ENCODE measurements around the gene TRPM4. TPM values are rescaled to one million over a fixed set of nuclear protein-coding genes. Genes with fewer than 3 reads are reported as not detected.
"Not testable (repeated sequence)": the region's sequence is repeated elsewhere in the genome, so short reads cannot be mapped to it uniquely, and the experiment has no call there.

Gene TRPM4
- total and polyA plus RNA-seq, 4 experiments from 2014 or later, result 0.41 TPM; not detected in 3

GRCh38 chr19:49127225-49127624, 30.4 kb upstream of the TRPM4 start:
- not testable (repeated sequence) for H3K27me3 Mint-ChIP-seq

GRCh38 chr19:49127674-49128544, 29.7 kb upstream of the TRPM4 start:
- peaks cover 0 to 2% (median 0%) of the 10 kb centered on the region in 8 donors for H3K9me3 Mint-ChIP-seq
- ChIA-PET POLR2A (ENCODE audit: partially characterized antibody) (interaction anchor here (1.3 to 4.1 kb wide), 3 partner anchors 8 to 13 kb away, joined by 8 to 38 read pairs (median 9); partner anchors contain the start of genes LIN7B and PPFIA3), CTCF (ENCODE audit: partially characterized antibody) (interaction anchor here (0.6 to 2.7 kb wide), 10 partner anchors 8 to 340 kb away, joined by 3 to 8 read pairs (median 3); partner anchors contain the start of genes LIN7B, PPFIA3 and RUVBL2)
- Histone ChIP-seq H3K27ac (ENCODE audit: low read depth, low read length) (no peak overlapping the region), H3K36me3 (ENCODE audit: insufficient read depth, low read length) (no peaks in the 10 kb centered on the region), H3K27me3 (ENCODE audit: insufficient read depth, low read length) (no peaks in the 10 kb centered on the region), H3K4me3 (ENCODE audit: low read length in 2 of 2) (peak overlapping the region in 1 of 2 donors; percentile 57), H3K4me1 (ENCODE audit: insufficient read depth, low read length) (peaks cover 14% of the 10 kb centered on the region), H3K9me3 (ENCODE audit: control insufficient read depth in 1 of 2, low read length in 2 of 2) (no peaks in the 10 kb centered on the region)
- H3K27ac Mint-ChIP-seq, result peak overlapping the region; percentile 80 to 97 (median 93)
- H3K4me3 Mint-ChIP-seq, result peak overlapping the region; percentile 81 to 91 (median 89)
- intact Hi-C loops (cut with micrococcal nuclease), result loop anchor here (1.0 to 5.0 kb wide), 4 partner anchors 9 to 41 kb away; partner anchors contain the start of genes C19orf73, LIN7B, PPFIA3 and SNRNP70
- peak; percentile 93 to 96 (median 95) for DNase-seq
- no peaks in the 10 kb centered on the region for H3K36me3 Mint-ChIP-seq
- H3K4me1 Mint-ChIP-seq, result peaks cover 8 to 25% (median 14%) of the 10 kb centered on the region in 4 donors
- H3K27me3 Mint-ChIP-seq, result no peaks in the 10 kb centered on the region

More at GRCh38 chr19:49127225-49127624, 30.4 kb upstream of the TRPM4 start:
- intact Hi-C loops (cut with micrococcal nuclease), result loop anchor here (5.0 kb wide), 1 partner anchor 40 kb away; the partner anchor contains the start of gene SNRNP70
- H3K36me3 ChIP-seq (ENCODE audit: insufficient read depth, low read length); H3K9me3 ChIP-seq (ENCODE audit: control insufficient read depth in 1 of 2, low read length in 2 of 2); H3K27ac Mint-ChIP-seq; H3K27ac ChIP-seq (ENCODE audit: low read depth, low read length); H3K36me3 Mint-ChIP-seq; H3K4me3 Mint-ChIP-seq; H3K27me3 ChIP-seq (ENCODE audit: insufficient read depth, low read length); H3K9me3 Mint-ChIP-seq: not testable (repeated sequence)
- POLR2A ChIA-PET (ENCODE audit: partially characterized antibody), result interaction anchor here (0.6 to 4.1 kb wide), 5 partner anchors 7 to 708 kb away, joined by 3 to 38 read pairs (median 8); partner anchors contain the start of genes GYS1, LIN7B, PPFIA3 and RUVBL2
- Histone ChIP-seq H3K4me3 (ENCODE audit: low read length in 2 of 2) (peak overlapping the region in 1 of 2 donors; percentile 57), H3K4me1 (ENCODE audit: insufficient read depth, low read length) (peaks cover 14% of the 10 kb centered on the region)
- DNase-seq, result peak in 1 of 5 donors; percentile 38
- H3K4me1 Mint-ChIP-seq, result peaks cover 10 to 20% (median 13%) of the 10 kb centered on the region in 4 donors
- CTCF ChIA-PET (ENCODE audit: partially characterized antibody), result interaction anchor here (0.6 to 2.7 kb wide), 7 partner anchors 7 to 339 kb away, joined by 3 to 8 read pairs (median 3); partner anchors contain the start of genes PPFIA3 and RUVBL2

- Histone ChIP-seq H3K27ac (ENCODE audit: low read depth, low read length) (no peak overlapping the region), H3K9me3 (ENCODE audit: control insufficient read depth in 1 of 2, low read length in 2 of 2) (no peaks in the 10 kb centered on the region), H3K4me1 (ENCODE audit: insufficient read depth, low read length) (peaks cover 19% of the 10 kb centered on the region), H3K36me3 (ENCODE audit: insufficient read depth, low read length) (no peaks in the 10 kb centered on the region), H3K27me3 (ENCODE audit: insufficient read depth, low read length) (no peaks in the 10 kb centered on the region), H3K4me3 (ENCODE audit: low read length in 2 of 2) (peak overlapping the region in 1 of 2 donors; percentile 55)
- peak overlapping the region in 7 of 8 donors; percentile 61 to 91 (median 89) for H3K4me3 Mint-ChIP-seq
- DNase-seq, result peak in 1 of 5 donors; percentile 41
- peaks cover 0 to 2% (median 0%) of the 10 kb centered on the region in 8 donors for H3K9me3 Mint-ChIP-seq
- CTCF ChIA-PET (ENCODE audit: partially characterized antibody), result interaction anchor here (0.8 to 2.7 kb wide), 10 partner anchors 11 to 135 kb away, joined by 3 to 9 read pairs (median 4); partner anchors contain the start of genes LIN7B and RUVBL2
- H3K36me3 Mint-ChIP-seq, result no peaks in the 10 kb centered on the region
- POLR2A ChIA-PET (ENCODE audit: partially characterized antibody), result interaction anchor here (1.2 to 4.1 kb wide), 3 partner anchors 8 to 14 kb away, joined by 3 to 38 read pairs (median 9); partner anchors contain the start of genes LIN7B and PPFIA3
- H3K27ac Mint-ChIP-seq, result peak overlapping the region; percentile 24 to 97 (median 93)
- intact Hi-C loops (cut with micrococcal nuclease), result loop anchor here (1.0 to 5.0 kb wide), 4 partner anchors 9 to 41 kb away; partner anchors contain the start of genes C19orf73, LIN7B, PPFIA3 and SNRNP70
- H3K4me1 Mint-ChIP-seq, result peaks cover 8 to 30% (median 19%) of the 10 kb centered on the region in 4 donors
- H3K27me3 Mint-ChIP-seq, result peaks cover 0 to 1% of the 10 kb centered on the region in 2 donors
Measured at GRCh38 chr19:49128545-49129237, 28.9 kb upstream of the TRPM4 start.

GRCh38 chr19:49129238-49129583, 28.4 kb upstream of the TRPM4 start:
- peaks cover 0 to 2% (median 0%) of the 10 kb centered on the region in 8 donors for H3K9me3 Mint-ChIP-seq
- H3K9me3 ChIP-seq (ENCODE audit: control insufficient read depth in 1 of 2, low read length in 2 of 2), result no peaks in the 10 kb centered on the region
- peak overlapping the region in 2 of 7 donors; percentile 15 to 80 for H3K27ac Mint-ChIP-seq
- CTCF ChIA-PET (ENCODE audit: partially characterized antibody), result interaction anchor here (1.1 to 2.2 kb wide), 4 partner anchors 12 to 32 kb away, joined by 3 to 9 read pairs (median 6); partner anchors contain the start of gene LIN7B
- H3K4me1 Mint-ChIP-seq, result peaks cover 8 to 35% (median 20%) of the 10 kb centered on the region in 4 donors
- H3K4me3 Mint-ChIP-seq, result peak overlapping the region in 4 of 8 donors; percentile 35 to 90 (median 55)
- H3K4me3 ChIP-seq (ENCODE audit: low read length in 2 of 2), result no peak overlapping the region
- no peaks in the 10 kb centered on the region for H3K36me3 ChIP-seq (ENCODE audit: insufficient read depth, low read length)
- DNase-seq, result peak in 1 of 5 donors; percentile 44
- no peaks in the 10 kb centered on the region for H3K27me3 ChIP-seq (ENCODE audit: insufficient read depth, low read length)
- no peak overlapping the region for H3K27ac ChIP-seq (ENCODE audit: low read depth, low read length)
- peaks cover 0 to 3% of the 10 kb centered on the region in 2 donors for H3K27me3 Mint-ChIP-seq
- POLR2A ChIA-PET (ENCODE audit: partially characterized antibody), result interaction anchor here (1.2 to 4.1 kb wide), 2 partner anchors 9 to 14 kb away, joined by 3 to 38 read pairs; partner anchors contain the start of gene LIN7B
- no peaks in the 10 kb centered on the region for H3K36me3 Mint-ChIP-seq
- peaks cover 23% of the 10 kb centered on the region for H3K4me1 ChIP-seq (ENCODE audit: insufficient read depth, low read length)
- intact Hi-C loops (cut with micrococcal nuclease), result loop anchor here (2.0 to 5.0 kb wide), 2 partner anchors 16 to 42 kb away; partner anchors contain the start of gene SNRNP70

- Mint-ChIP-seq H3K36me3 (no peaks in the 10 kb centered on the region), H3K9me3 (peaks cover 0 to 2% (median 0%) of the 10 kb centered on the region in 8 donors), H3K27me3 (peaks cover 1 to 3% of the 10 kb centered on the region in 2 donors), H3K27ac (peak overlapping the region in 1 of 7 donors; percentile 18), H3K4me1 (peaks cover 8 to 37% (median 20%) of the 10 kb centered on the region in 4 donors), H3K4me3 (no peak overlapping the region)
- no peaks in the 10 kb centered on the region for H3K36me3 ChIP-seq (ENCODE audit: insufficient read depth, low read length)
- H3K27me3 ChIP-seq (ENCODE audit: insufficient read depth, low read length), result no peaks in the 10 kb centered on the region
- POLR2A ChIA-PET (ENCODE audit: partially characterized antibody), result interaction anchor here (1.2 to 4.1 kb wide), 2 partner anchors 10 to 15 kb away, joined by 3 to 38 read pairs; partner anchors contain the start of gene LIN7B
- intact Hi-C loops (cut with micrococcal nuclease), result no loop called here
- H3K27ac ChIP-seq (ENCODE audit: low read depth, low read length), result no peak overlapping the region
- H3K4me1 ChIP-seq (ENCODE audit: insufficient read depth, low read length), result peaks cover 23% of the 10 kb centered on the region
- H3K9me3 ChIP-seq (ENCODE audit: control insufficient read depth in 1 of 2, low read length in 2 of 2), result no peaks in the 10 kb centered on the region
- CTCF ChIA-PET (ENCODE audit: partially characterized antibody), result interaction anchor here (1.6 to 2.2 kb wide), 2 partner anchors 13 to 33 kb away, joined by 5 to 7 read pairs; no protein-coding TSS in a partner anchor
- peak in 1 of 5 donors; percentile 16 for DNase-seq
- no peak overlapping the region for H3K4me3 ChIP-seq (ENCODE audit: low read length in 2 of 2)
Measured at GRCh38 chr19:49130325-49130724, 27.3 kb upstream of the TRPM4 start.

- ChIA-PET POLR2A (ENCODE audit: partially characterized antibody) (interaction anchor here (1.0 to 1.5 kb wide), 2 partner anchors 13 to 17 kb away, joined by 3 to 5 read pairs; no protein-coding TSS in a partner anchor), CTCF (ENCODE audit: partially characterized antibody) (interaction anchor here (1.1 to 2.2 kb wide), 2 partner anchors 20 to 35 kb away, joined by 3 to 9 read pairs; no protein-coding TSS in a partner anchor)
- Mint-ChIP-seq H3K4me3 (peak overlapping the region; percentile 13 to 81 (median 55)), H3K9me3 (peaks cover 0 to 1% (median 0%) of the 10 kb centered on the region in 8 donors), H3K27ac (peak overlapping the region in 2 of 7 donors; percentile 68 to 82), H3K27me3 (peaks cover 4 to 10% of the 10 kb centered on the region in 2 donors), H3K4me1 (peaks cover 7 to 36% (median 19%) of the 10 kb centered on the region in 4 donors), H3K36me3 (no peaks in the 10 kb centered on the region)
- intact Hi-C loops (cut with micrococcal nuclease), result no loop called here
- no peaks in the 10 kb centered on the region for H3K36me3 ChIP-seq (ENCODE audit: insufficient read depth, low read length)
- H3K27ac ChIP-seq (ENCODE audit: low read depth, low read length), result no peak overlapping the region
- H3K4me3 ChIP-seq (ENCODE audit: low read length in 2 of 2), result peak overlapping the region in 1 of 2 donors; percentile 15
- no peaks in the 10 kb centered on the region for H3K9me3 ChIP-seq (ENCODE audit: control insufficient read depth in 1 of 2, low read length in 2 of 2)
- no peaks in the 10 kb centered on the region for H3K27me3 ChIP-seq (ENCODE audit: insufficient read depth, low read length)
- peak in 2 of 5 donors; percentile 49 to 57 for DNase-seq
- H3K4me1 ChIP-seq (ENCODE audit: insufficient read depth, low read length), result peaks cover 18% of the 10 kb centered on the region
Measured at GRCh38 chr19:49132974-49133609, 24.5 kb upstream of the TRPM4 start.
